Measurements from ENCODE around the gene SRCIN1.

Gene SRCIN1

DNA sequence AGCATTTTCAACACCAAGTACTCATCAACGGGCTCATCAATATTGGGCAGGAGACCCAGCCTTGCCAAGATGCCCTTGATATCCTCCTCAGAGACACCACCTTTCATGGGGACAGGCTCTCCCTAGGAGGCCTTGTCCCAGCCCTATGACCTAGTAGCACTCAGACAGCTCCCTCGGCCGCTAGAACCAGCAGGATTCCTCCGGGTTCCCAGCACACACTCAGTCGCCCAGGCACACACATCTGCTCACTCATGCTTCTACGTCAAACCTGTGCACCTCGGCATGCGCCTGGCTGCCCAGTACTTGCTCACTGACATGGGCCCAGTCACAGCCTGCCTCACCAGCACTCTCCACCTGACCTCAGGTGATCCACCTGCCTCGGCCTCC, 17.0 kb downstream of the SRCIN1 start:
- Histone ChIP-seq H3K27me3 (ENCODE audit: insufficient read depth, low read depth) (peaks cover 15% of the 10 kb centered on the region; the same call in 1 of the 2 replicates), H3K27ac (no peak overlapping the region), H3K79me2 (ENCODE audit: insufficient read depth, low read depth) (no peaks in the 10 kb centered on the region), H3K4me3 (IDR thresholded peaks at IDR 0.05; ENCODE audit: insufficient read depth, low read depth, low read length) (no peak overlapping the region), H3K4me1 (ENCODE audit: low read depth, poor library complexity, severe bottlenecking) (peaks cover 28% of the 10 kb centered on the region), H3K36me3 (ENCODE audit: insufficient read depth) (no peaks in the 10 kb centered on the region), H4K20me1 (ENCODE audit: insufficient read depth) (no peaks in the 10 kb centered on the region), H2AFZ (ENCODE audit: low read depth) (no peak overlapping the region), H3K9ac (no peak overlapping the region), H3K4me2 (no peak overlapping the region)
- TF ChIP-seq, protein P1, sequence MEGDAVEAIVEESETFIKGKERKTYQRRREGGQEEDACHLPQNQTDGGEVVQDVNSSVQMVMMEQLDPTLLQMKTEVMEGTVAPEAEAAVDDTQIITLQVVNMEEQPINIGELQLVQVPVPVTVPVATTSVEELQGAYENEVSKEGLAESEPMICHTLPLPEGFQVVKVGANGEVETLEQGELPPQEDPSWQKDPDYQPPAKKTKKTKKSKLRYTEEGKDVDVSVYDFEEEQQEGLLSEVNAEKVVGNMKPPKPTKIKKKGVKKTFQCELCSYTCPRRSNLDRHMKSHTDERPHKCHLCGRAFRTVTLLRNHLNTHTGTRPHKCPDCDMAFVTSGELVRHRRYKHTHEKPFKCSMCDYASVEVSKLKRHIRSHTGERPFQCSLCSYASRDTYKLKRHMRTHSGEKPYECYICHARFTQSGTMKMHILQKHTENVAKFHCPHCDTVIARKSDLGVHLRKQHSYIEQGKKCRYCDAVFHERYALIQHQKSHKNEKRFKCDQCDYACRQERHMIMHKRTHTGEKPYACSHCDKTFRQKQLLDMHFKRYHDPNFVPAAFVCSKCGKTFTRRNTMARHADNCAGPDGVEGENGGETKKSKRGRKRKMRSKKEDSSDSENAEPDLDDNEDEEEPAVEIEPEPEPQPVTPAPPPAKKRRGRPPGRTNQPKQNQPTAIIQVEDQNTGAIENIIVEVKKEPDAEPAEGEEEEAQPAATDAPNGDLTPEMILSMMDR (conservative IDR thresholded peaks at IDR 0.05; ENCODE audit: low read depth, low read length): no peak

DNA sequence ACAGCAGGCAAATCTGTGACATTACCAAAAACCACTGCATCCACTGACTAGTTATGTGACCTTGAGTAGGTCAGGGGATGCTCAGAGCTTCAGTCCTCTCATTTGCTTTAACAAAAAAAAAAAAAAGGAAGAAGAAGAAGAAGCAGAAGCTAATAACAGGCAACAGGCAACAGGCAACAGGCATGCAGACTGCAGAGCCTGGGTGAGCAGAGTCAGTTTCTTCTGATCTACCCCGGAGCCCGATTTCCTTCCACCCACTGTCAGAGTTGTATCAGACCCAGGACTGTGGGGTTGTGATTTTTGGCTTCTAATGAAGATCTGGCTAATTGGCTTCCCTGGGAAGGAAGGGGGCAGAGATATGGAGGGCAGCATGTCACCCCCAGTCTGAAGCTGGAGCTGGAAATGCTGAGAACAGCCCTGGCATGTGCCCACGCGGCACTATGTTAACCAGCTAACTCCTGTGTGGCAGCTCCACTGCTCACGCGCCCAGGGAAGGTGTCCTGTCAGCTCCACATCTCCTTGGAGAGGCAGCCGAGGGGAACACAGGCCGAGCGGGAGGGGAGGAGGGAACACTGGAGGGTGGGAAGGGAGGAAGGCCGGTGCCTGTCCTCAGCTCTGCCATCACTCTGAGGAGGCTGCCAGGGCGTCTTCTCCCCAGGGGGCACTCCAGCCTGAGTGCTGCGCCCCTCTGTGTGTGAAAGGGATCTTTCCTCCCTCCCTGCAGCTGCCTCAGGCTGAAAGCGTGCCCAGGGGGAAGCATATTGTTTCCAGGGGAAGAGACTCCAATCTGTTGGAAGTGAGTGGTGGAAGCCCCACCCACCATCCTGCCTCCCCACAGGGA, 17.6 kb downstream of the SRCIN1 start:
- Histone ChIP-seq H4K20me1 (ENCODE audit: insufficient read depth) (no peaks in the 10 kb centered on the region), H3K4me2 (no peak overlapping the region), H3K27ac (no peak overlapping the region), H3K79me2 (ENCODE audit: insufficient read depth, low read depth) (no peaks in the 10 kb centered on the region), H3K4me3 (IDR thresholded peaks at IDR 0.05; ENCODE audit: insufficient read depth, low read depth, low read length) (no peak overlapping the region), H2AFZ (ENCODE audit: low read depth) (no peak overlapping the region), H3K4me1 (ENCODE audit: low read depth, poor library complexity, severe bottlenecking) (peaks cover 28% of the 10 kb centered on the region), H3K9ac (no peak overlapping the region), H3K36me3 (ENCODE audit: insufficient read depth) (no peaks in the 10 kb centered on the region), H3K27me3 (ENCODE audit: insufficient read depth, low read depth) (peaks cover 16% of the 10 kb centered on the region)
- TF ChIP-seq, protein P1 (conservative IDR thresholded peaks at IDR 0.05; ENCODE audit: low read depth, low read length): no peak

DNA sequence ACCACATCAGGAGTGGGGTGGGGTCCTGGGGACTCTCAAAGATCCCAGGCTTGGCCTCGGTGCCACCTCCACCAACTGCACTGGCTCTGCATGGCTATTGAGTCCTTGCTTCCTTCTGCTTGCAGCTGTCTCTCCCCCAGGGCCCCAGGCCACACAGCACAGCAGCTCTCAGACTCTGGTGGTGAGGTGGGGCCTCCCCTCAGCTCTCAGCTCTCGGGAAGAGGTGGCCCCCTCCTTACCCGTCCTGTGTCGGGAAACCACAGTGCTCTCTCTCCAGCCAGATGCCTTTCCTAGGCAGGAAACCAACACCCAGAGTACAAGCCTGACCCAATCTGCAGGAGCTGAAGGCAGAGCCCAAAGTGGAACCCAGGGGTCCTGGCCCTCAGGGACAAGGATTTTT, 18.5 kb downstream of the SRCIN1 start:
- TF ChIP-seq, protein P1 (conservative IDR thresholded peaks at IDR 0.05; ENCODE audit: low read depth, low read length): no peak
- H3K27ac ChIP-seq: no peak overlapping the region
- peaks cover 22% of the 10 kb centered on the region for H3K4me1 ChIP-seq (ENCODE audit: low read depth, poor library complexity, severe bottlenecking)
- no peak overlapping the region for H3K4me3 ChIP-seq (IDR thresholded peaks at IDR 0.05; ENCODE audit: insufficient read depth, low read depth, low read length)
- no peaks in the 10 kb centered on the region for H3K79me2 ChIP-seq (ENCODE audit: insufficient read depth, low read depth)
- no peak overlapping the region for H3K4me2 ChIP-seq
- H2AFZ ChIP-seq (ENCODE audit: low read depth): no peak overlapping the region
- H3K36me3 ChIP-seq (ENCODE audit: insufficient read depth): no peaks in the 10 kb centered on the region
- H4K20me1 ChIP-seq (ENCODE audit: insufficient read depth): no peaks in the 10 kb centered on the region
- no peak overlapping the region for H3K9ac ChIP-seq
- peaks cover 26% of the 10 kb centered on the region for H3K27me3 ChIP-seq (ENCODE audit: insufficient read depth, low read depth)

DNA sequence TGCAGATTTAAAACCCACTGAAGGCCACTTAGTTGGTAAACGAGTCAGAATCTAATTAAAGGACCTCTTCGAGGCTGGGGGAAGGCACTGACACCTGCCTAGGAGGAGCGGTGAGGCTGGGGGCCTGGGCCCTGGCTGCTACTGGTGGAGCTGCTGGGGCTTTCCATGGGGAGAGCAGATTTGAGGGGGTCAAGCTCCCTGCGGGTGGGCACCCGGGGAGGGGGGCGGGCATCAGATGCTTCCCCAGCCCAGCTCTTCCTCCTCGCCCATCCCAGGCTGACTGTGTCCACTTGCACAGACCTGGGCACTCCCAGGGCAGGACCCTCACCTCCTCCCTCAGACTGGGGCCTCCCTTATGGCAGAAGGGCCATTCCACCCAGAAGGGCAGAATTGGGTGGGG, 19.0 kb downstream of the SRCIN1 start:
- Histone ChIP-seq H3K4me2 (no peak overlapping the region), H2AFZ (ENCODE audit: low read depth) (no peak overlapping the region), H4K20me1 (ENCODE audit: insufficient read depth) (no peaks in the 10 kb centered on the region), H3K4me1 (ENCODE audit: low read depth, poor library complexity, severe bottlenecking) (peaks cover 18% of the 10 kb centered on the region), H3K9ac (no peak overlapping the region), H3K79me2 (ENCODE audit: insufficient read depth, low read depth) (no peaks in the 10 kb centered on the region), H3K27me3 (ENCODE audit: insufficient read depth, low read depth) (peaks cover 30% of the 10 kb centered on the region), H3K4me3 (IDR thresholded peaks at IDR 0.05; ENCODE audit: insufficient read depth, low read depth, low read length) (no peak overlapping the region), H3K36me3 (ENCODE audit: insufficient read depth) (no peaks in the 10 kb centered on the region), H3K27ac (no peak overlapping the region)
- TF ChIP-seq, protein P1 (conservative IDR thresholded peaks at IDR 0.05; ENCODE audit: low read depth, low read length): no peak
